ENCODE measurements around the gene UBXN10.

UBXN10 gene

DNA sequence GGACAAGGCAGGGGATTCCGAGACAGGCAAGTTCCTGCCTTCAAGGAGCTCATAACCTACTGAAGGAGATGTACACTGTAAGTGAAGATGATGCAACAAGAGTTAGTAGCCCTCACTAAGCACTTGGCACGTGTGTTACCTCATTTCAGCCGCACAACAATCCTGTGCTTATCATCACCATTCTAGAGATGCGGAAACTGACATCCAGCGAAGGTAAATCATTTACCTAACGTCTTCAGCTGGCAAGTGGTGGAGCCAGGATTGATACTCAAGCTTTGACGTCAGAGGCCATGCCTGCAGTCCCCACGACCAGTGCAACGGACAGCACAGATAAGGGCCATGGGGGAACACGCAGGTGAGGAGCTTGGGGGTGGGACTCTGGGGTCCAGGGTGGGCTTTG, 2.9 kb upstream of the UBXN10 start:
- no peak for DNase-seq (ENCODE audit: low read depth in 2 of 2)

DNA sequence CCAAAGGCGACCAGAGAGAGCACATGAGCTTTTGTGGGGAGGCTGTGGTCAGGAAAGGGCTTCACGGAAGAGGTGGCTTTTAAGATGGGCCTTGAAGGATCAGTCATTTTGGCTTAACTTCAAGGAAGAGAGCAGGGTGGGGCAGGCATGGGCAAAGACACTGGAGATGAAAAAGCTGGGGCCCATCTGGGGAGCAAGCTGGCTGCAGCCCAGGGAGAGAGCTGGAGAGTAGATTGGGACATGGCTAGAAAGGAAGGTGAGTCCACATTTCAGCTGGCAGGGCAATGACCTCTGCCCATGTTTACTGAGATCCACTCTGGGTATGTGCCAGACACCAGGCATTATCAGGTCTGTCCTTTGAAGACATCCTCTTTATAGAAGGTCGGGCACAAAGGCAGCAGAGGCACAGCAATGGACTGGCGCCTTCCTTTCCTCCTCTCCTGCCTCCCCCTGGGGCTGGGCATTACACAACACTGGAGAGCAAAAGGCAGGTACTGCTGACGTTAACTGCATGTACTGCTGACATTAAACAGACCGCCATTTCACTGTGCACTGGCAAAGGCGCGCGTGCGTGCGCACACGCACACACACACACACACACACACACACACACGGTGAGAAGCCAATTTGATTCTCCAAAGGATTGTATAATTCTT, 2.2 kb upstream of the UBXN10 start:
- no peak for DNase-seq (ENCODE audit: low read depth in 2 of 2)

DNA sequence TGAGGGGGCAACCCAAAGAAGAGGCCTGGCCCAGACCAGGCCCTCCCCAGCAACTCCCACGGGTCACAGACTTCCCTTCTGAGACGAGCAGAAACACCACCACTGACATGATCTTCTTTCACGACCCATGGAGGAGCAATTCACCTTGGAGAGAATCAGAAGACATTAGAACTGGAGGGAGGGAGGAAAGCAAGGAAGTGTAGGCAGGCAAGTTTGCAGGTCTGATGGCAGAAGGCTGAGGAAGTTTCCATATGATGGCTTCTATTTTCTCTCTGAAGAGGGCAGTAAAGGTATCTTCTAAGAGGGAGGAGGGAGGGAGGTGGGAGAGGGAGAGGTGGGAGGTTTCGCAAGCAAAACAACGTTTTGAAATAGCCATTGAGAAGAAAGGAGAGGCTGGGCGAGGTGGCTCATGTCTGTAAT, 1.4 kb upstream of the UBXN10 start:
- no peak for DNase-seq (ENCODE audit: low read depth in 2 of 2)

DNA sequence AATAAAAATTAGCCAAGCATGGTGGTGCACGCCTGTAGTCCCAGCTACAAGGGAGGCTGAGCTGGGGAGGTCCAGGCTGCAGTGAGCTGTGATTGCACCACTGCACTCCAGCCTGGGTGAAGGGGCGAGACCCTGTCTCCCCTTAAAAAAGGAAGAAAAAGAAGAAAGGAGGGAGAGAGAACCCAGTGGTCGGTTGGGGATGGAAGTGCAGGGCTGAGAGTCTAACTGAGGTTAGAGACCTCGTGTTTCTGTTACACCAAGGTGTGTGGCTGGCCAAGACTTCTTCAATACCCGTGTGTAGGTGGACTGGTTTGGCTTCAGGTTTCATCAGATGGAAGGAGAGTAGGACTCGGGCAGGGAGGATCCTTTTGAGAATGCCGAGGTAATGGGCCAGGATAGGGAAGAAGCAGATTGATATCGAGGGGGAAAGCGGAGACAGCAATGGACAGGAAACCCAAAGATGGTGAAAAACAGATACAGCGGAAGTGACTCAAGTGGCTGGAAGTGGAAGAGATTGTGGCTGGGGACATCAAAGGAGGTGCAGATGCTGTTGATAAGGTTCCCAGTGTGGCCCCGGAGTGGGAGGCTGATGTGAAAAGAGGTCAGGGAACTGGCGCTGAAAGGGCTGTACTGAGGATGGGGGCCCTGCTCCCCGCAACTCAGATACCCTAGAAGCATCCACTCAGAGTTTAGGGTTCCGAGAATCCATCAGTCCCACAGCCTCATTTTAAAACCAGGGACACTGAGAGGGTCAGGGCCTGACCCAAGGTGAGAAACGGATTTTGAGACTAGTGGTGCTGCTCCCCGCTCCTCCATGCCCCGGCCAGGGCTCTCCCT, 681 bp upstream of the UBXN10 start:
- DNase-seq (ENCODE audit: low read depth in 2 of 2), result no peak

DNA sequence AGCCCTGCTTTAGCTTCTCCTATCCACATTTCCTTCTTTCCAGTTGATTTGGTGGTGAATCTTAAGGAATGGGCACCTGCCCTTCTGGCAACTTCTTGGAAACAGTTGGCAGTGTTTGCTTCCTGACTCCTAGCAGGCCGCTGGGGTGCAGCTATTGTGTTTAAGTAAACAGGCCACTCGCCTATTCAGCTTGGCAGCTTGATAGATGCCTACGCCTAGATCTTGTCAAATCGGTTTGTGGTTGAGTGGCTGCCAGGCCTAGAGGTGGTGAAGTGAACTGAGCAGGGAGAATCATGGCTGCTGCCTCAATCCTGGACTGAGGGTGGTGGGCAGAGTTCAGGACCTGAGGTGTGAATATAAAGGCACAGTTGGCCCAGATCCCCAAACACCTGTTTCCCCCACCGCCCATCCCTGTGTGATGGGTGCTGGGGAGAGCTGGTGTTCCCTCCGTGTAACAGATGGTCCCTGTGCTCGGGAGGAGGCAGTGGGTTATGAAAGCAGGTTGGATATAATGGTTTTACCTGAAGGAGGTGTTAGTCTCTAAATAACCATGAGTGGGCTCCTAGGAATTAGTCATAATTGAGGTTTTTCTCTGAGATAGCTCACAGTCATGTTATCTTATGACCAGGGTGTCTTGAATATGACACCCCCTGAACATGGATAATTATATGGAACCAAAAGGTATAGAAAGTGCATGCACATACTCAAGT, 1.4 kb downstream of the UBXN10 start:
- no peak for DNase-seq (ENCODE audit: low read depth in 2 of 2)

DNA sequence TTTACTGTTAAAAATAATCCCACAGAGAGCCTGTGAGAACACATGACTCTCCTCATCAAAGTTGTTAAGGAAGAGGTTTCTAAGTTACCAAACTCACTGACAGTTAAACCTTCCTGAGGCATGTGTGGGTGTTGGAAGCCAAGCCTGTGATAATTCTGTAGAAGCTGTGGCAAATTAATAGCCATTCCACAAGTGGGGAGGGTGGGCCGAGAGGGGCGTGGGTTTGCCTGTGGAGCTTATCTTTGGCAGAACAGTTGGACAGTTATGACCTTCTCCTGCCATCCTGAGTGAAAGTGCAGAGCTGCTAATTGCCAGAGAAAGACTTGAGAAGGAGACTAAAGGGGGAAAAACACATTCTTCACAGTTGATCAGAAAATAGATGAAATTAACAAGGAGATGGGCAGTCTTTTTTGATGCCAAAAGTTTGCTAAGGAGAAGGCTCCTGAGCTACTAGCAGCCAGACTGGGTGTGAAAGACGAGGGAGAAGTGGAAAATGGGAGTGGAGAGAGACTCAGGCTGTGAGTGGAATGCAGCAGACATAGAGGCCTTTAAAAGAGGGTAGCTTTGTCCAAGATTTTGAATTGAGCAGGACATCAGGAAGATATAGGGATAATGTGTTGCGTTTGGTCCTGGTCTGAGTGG, 2.0 kb downstream of the UBXN10 start:
- DNase-seq (ENCODE audit: low read depth in 2 of 2), result no peak

DNA sequence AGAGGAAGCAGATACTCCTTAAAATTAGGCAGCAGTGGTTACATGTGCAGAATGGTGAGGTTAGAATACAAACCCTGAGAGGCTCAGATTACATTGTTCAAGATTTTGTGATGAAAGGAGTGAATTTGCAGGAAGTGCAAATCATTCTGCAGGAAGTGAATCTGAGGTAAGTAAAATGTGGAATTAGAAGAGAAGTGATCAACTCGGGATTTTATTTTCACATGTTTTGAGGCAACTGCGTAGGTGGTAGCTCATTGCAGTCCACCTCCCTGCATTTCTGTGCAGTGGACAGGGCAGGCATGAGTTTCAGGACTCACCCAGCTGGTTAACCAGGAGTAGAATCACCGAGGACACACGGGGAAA, 2.5 kb downstream of the UBXN10 start:
- no peak for DNase-seq (ENCODE audit: low read depth in 2 of 2)

DNA sequence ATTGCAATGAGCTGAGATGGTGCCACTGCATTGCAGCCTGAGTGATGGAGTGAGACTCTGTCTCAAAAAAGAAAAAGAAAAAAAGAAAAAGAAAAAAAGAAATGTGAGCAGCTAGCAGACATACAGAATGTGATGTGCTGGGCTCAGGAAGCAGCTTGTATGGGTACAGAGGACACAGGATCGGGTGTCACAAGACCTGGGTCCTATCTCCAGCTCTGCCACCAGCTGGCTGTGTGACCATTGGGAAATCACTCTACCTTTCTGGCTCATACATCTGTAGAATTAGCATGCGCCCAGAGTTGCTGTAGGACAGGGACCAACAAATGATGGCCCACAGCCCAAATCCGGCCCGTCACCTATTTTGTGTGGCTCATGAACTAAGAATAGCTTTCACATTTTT, 3.8 kb downstream of the UBXN10 start:
- DNase-seq (ENCODE audit: low read depth in 2 of 2), result no peak

DNA sequence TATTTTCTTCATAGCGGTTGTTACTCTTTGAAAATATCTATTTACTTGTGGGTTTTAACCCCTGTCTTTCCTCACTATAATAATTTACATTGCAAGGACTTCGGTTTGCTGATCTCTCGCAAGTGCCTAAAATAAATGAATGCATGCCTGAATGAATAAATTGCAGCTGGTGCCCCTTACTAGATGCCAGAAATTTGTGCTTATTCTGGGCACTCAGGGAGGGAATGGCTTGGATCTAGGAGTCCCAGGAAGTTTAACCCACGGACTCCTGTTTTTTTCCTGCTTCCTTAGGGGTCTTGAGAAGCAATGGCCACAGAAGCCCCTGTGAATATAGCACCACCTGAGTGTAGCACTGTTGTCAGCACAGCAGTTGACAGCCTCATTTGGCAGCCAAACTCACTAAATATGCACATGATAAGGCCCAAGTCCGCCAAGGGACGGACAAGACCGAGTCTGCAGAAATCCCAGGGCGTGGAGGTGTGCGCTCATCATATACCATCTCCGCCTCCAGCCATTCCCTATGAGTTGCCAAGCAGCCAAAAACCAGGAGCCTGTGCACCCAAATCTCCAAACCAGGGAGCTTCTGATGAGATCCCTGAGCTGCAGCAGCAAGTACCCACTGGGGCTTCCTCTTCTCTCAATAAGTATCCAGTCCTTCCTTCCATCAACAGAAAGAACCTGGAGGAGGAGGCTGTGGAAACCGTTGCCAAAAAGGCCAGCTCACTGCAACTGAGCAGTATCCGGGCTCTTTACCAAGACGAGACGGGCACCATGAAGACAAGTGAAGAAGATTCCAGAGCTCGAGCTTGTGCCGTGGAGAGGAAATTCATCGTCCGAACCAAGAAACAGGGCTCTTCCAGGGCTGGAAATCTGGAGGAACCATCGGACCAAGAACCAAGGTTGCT, 4.6 kb downstream of the UBXN10 start:
- DNase-seq (ENCODE audit: low read depth in 2 of 2), result no peak

DNA sequence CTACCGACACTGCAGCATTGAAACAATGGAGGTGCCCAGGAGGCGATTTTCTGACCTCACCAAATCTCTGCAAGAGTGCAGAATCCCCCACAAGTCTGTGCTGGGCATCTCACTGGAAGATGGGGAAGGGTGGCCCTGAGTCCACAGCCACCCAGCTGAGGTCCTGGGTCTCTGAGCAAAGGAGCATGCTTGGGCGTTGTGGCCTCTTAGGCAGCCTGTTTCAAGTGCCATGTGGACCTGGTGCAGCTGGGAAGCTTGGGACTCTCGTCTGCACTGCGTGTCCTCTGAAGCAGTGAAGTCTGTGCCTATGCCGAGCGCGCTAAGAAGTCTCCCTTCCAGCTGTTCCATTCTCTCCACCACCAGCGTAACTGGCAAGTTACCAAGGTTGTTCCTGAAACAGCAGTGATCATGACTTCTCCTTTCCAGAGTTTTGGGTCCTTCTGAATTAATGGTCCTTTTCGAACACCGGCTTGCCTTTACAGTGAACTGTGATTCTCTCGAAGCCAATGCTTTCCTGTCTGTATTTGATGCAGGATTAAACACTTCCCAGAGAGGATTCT, 5.5 kb downstream of the UBXN10 start:
- DNase-seq (ENCODE audit: low read depth in 2 of 2), result no peak

DNA sequence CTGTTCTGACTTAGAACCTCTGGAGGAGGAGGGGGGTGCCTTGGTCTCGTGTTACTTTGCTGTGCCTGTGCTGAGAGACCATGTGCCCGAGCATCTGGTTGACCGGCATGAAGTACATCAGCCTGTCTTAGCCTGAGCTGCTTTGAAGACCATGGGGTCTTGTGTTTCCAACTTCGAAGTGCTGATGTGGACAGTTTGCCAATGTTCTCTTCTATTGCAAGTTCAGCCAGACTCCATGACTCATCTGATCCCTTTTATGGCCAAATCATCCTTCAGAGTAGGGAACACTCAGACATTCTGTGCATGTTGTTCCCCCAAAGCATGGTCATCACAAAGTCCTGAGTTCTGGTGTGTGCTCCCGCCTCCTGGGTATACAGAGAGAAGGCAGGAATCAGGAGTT, 6.5 kb downstream of the UBXN10 start:
- DNase-seq (ENCODE audit: low read depth in 2 of 2), result no peak

DNA sequence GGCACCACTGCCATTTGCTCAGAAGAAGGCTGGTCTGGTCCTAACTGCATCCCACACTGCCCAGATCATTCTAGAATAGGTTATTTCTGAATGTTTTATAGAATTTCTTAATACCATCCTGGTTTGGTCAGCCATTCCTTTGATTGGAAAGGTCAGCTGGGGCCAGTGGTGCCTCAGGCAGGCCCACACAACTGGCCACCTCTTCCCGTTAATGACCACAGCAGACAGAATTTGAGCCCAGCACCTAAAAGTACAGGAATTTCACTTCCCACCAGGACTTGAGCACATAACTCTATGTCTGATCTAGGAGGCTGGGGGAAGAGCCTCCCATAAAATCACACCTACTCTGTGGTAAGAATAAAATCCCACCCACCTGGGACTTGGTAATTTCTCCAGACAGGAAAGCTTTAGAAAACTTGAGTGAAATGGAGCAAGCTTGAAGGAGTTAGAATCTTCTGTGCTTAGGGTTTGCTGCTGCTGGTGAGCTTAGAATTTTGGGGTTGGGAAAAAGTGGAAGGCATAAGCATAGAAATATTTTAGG, 7.0 kb downstream of the UBXN10 start:
- no peak for DNase-seq (ENCODE audit: low read depth in 2 of 2)

DNA sequence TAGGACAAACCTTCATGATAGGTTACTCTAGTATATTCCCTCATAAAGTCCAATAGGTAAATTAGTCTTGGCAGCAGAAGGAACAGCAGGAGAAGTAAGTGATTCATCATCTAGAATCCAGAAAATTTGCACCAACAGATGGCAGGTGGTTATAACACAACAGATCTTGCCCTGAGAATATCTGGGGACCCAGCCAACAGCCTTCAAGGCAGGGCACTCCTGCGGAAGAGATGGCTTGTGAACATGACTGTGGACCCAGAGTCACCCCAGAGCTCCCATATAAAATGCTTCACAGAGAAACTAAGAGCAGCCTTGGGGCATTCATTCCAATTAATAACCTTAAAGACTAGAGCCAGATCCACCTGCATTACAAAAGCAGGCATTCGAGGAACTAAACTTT, 8.3 kb downstream of the UBXN10 start:
- DNase-seq (ENCODE audit: low read depth in 2 of 2), result no peak

DNA sequence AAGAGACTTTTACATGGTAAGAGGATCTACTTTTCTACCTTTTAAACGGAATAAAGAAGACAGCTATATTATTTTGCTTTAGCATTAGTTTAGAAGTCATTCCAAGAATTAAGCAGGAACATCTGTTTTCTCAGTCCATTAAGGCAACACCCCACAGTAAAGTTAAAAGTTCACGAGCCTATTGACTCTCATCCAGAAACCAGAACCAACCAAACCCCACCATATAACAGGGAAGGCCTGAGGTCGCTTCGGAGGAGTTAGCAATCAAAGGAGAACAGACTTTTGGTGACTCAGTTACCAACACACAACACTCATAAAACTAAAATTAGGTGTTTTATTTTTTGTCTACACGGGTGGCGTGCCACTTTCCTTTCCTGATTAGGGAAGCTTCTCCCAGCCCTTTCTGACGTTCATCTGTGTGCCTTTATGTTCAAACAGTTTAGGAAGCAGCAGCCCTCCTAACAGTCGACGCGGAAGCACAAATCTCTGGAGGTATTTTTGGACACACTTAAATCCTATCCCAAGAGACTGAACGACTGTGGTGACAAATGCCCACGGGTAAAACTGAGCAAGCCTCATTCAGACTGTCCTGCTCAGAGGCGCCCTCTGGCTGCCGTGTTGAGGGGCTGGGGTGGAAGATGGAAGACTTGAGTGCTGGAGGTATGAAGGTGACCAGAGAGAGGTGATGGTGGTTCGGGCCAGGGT, 9.0 kb downstream of the UBXN10 start:
- peak; percentile 4 to 11 for DNase-seq (ENCODE audit: low read depth in 2 of 2)

DNA sequence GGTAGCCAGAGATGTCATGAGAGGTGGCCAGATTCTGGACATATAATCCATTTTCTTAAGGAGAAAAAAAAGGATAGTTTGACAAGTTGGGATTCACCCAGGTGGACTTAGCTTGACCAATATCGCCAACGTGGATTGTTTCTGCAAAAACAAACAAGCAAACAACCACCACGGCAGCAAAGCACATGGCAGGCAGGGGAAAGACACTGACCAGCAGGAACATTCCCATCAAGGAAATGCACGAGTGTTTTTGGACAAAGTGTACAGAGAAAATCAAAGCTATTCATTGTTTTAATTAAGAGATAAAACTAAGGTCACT, 9.5 kb downstream of the UBXN10 start:
- no peak for DNase-seq (ENCODE audit: low read depth in 2 of 2)

DNA sequence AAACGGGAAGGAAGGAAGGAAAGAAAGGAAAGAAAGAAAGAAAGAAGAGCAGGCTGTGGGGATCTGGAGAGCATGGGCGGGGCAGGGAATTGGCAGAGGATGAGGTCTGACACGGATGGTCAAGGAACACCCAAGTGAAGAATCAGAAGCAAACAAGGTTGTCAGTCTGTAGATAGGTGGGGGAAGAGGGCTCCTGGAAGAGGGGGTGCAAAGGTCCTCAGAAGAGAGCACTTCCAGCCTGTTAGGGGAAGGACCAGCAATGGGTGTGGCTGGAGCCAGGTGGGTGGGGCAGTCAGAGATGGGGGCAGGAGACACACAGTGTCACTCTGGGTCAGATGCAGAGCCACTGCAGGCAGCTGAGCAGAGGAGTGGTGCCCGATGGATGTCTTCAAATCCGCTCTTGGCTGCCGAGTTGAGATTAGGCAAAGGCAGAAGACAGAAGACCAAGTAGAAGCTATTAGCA, 11.5 kb downstream of the UBXN10 start:
- no peak for DNase-seq (ENCODE audit: low read depth in 2 of 2)

DNA sequence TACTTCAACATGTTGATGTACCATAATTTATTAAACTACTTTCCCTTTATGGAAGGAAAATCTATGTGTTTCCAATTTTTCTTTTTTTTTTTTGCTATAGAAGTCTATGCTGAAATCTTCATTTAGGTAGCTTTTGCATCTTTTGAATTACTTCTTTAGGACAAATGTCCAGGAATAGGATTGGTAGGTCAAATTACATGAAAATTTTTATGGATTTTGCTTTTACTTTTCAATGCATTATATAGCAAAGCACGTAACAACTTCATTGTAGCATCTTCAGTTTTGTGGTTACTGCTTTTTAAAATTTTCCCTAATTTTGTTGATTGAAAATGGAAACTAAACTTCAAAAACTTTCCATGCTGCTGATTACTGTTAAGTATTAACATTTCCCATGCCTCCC, 12.4 kb downstream of the UBXN10 start:
- no peak for DNase-seq (ENCODE audit: low read depth in 2 of 2)

DNA sequence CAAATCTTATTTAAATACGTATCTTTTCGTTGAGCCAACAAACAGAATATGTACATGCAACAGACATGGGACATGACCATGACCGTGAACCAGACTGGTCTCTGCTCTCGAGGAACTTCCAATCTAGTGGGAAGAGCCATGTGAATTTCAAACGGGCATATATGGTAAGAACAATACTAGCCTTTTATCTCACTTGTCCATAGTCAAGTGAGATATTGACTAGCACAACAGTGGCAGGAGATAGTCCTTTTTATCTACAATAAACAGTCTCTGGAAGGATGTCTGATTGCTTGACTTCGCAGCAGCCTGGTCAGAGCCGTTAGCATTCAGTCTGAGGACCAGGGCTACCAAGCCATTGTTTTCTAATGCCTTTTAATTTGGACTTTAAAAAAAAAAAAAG, 13.0 kb downstream of the UBXN10 start:
- DNase-seq (ENCODE audit: low read depth in 2 of 2), result no peak

DNA sequence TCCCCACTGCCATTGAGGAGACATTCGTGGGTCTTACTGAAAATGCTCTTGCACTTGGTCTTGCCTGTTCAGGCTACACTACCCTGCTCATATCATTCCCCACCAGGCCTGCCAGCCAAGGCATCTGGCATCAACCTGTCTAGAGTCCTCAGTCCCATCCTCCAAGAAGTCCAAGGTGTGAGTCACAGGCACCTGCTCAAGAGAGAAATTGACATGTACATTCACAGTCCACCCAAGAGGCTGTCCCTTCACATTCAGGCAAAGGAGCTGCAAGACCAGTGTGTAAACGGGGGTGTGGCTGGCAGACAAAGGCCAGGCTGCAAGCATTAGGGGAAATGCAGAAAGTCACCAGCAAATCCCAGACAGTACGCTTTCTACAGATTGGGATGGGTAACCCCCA, 13.5 kb downstream of the UBXN10 start:
- DNase-seq (ENCODE audit: low read depth in 2 of 2), result no peak

DNA sequence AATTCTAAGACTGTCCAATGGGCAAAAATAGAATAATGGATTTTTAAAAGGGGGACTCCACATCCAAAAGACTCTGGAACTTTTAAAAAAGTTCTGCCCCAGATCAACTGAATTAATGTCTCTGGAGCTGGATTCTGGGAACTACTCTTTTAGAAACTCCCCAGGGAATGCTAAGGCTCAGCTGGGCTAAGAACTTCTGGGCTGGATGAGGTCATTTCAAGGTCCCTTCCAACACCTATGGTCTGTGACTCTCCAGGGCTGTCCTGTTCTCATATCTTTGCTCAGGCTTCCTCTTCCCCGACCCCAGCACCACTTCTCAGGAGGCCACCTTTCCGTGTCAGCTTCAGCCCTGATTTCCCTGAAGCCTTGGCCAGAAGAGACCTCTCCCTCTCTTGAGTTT, 13.9 kb downstream of the UBXN10 start:
- DNase-seq (ENCODE audit: low read depth in 2 of 2), result no peak
